ENCODE results near the gene CDCA8.

DNA sequence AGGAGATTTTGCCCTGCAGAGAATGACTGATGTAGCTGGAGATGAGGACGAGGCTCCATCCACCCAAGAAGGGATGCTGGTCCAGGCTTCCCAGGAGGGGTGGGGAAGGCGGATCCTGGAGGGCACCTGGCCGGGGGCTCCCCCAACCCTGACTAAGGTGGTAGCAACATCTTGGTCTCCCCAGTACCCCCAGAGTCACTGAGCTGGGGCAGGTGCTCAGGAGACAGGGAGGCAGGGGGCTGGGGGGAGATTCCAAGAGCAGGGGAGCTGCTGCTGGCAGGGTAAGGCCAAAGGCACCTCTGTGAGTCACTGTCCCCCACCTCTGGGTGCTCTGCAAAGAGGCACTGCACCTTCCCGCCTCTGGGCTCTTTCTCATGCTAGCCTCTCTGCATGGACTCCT, 24.0 kb downstream of the CDCA8 start:
- no peak for TF ChIP-seq CTCF (IDR thresholded peaks at IDR 0.05)
- no peak for TF ChIP-seq POLR2AphosphoS5 (IDR thresholded peaks at IDR 0.05)
- no peak for TF ChIP-seq POLR2A (IDR thresholded peaks at IDR 0.05; ENCODE audit: low read depth)
- TF ChIP-seq EP300 (IDR thresholded peaks at IDR 0.05) = no peak

Data from esophagus muscularis mucosa (tissue), 4 donors.